GM21576 (cell line): ENCODE results near the gene STK32B.
"Not testable (repeated sequence)": the region's sequence is repeated elsewhere in the genome, so short reads cannot be mapped to it uniquely, and the experiment has no call there.

ENCODE experiments used
- ATAC-seq: cut with Tn5 transposase; IDR thresholded peaks from one replicate; pipeline ENCODE4 v1.9.1; 2021; ENCODE audit warnings: mild to moderate bottlenecking, moderate library complexity; ENCODE audit not compliant: unreplicated experiment

STK32B gene

DNA sequence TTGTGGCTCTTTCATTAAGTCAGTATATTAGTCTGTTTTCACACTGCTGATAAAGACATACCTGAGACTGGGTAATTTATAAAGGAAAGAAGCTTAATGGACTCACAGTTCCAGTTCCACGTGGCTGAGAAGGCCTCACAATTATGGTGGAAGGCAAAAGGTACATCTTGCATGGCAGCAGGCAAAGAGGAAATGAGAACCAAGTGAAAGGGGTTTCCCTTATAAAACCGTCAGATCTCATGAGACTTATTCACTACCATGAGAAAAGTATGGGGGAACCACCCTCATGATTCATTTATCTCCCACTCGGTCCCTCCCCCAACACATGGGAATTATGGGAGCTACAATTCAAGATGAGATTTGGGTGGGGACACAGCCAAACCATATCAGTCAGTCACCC, 15.7 kb downstream of the STK32B start:
- ATAC-seq: not testable (repeated sequence)

DNA sequence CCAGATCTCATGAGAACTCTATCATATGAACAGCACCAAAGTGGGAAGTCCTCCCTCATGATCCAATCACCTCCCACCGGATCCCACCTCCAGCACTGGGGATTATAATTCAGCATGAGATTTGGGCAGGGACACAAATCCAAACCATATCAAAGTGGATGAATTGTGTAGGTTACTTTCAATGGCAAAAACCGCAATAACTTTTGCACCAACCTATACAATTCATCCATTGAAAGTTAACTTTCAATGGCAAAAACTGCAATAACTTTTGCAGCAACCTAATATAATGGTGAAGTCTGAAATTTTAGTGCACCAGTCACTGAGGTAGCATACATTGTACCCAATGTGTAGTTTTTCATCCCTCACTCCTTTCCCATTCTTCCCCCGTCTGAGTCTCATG, 16.6 kb downstream of the STK32B start:
- no peak for ATAC-seq

DNA sequence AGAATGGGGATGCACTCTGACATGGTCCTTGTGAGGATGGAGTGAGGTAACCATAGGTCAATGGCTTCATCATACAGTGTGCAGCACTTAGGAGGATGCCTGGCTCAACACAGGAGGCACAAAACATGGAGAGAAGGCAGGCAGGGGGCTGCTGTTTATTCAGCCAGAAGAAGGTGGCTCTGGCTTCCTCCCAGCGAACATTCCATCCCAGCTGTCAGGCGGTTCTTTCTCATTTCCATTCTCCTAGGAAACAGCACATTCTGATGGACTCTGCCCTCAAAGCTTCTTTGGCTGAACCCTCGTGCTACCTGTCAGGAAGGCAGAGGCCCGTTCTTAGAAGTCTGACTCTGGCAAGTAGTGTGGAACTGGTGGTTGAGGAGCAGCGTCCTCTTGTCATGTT, 18.6 kb downstream of the STK32B start:
- no peak for ATAC-seq

DNA sequence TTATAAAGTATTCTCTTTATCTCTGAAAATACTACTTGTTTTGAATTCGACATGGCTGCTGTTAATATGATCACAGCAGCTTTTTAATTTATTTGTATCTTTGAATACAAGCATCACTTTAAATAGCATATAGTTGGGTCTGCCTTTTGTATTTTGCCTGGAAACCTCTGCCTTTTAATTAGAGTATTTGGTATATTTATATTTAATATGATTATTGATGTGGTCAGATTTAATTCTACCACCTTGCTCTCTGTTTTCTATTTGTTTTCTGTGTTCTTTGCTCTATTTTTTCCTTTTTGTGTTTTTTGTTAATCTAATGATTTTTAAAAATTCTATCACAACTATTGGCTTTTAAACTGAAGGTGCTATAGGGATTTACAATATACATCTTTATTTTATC, 21.7 kb downstream of the STK32B start:
- ATAC-seq: no peak

GRCh38 chr4:5078009-5078408, 26.7 kb downstream of the STK32B start:
- ATAC-seq: no peak

GRCh38 chr4:5079581-5079980, 28.3 kb downstream of the STK32B start:
- no peak for ATAC-seq

- ATAC-seq: no peak
Measured at GRCh38 chr4:5081441-5081999, 30.2 kb downstream of the STK32B start.

- ATAC-seq: no peak
Measured at GRCh38 chr4:5082376-5082775, 31.1 kb downstream of the STK32B start.

DNA sequence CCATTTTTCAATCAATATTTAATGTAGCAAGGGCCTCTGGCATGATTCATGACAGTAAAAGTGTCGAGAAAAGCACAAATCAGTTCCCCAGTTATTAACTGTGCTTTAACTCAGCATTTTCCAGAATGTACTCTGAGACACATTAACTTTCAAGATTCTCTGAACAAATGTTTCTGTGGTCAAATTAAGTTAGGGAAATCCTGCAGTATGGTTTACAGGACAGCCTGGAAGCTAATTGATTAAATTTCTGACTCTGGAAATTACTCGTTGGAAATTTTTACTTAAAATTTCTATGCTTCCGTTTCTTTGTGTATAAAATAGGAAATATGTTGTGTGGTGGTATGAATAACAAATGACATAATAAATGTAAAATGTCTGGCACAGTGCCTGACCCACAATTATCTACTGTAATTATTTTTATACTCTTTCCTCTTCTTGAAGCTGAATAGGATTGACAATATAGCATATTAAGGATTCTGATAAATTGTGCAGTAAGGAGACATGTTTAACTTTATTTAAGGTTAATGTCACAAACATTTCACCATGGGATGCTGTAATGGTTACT, 33.7 kb downstream of the STK32B start:
- ATAC-seq: no peak

DNA sequence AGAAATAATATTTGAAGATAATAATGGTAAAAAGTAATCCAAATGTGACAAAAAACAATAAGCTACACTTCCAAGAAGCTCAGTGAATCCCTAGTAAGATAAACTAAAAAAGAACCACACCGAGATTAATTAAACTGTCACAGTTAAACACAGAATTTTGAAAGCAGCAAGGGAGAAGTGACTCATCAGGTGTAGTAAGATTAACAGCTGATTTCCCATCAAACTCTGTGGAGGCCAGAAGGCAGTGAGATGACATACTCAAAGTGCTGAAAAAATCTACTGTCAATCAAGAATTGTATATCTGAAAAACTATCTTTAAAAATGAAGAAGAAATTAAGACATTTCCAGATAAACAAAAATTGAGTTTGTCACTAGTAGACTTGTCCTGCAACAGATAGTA, 35.3 kb downstream of the STK32B start:
- ATAC-seq: no peak

DNA sequence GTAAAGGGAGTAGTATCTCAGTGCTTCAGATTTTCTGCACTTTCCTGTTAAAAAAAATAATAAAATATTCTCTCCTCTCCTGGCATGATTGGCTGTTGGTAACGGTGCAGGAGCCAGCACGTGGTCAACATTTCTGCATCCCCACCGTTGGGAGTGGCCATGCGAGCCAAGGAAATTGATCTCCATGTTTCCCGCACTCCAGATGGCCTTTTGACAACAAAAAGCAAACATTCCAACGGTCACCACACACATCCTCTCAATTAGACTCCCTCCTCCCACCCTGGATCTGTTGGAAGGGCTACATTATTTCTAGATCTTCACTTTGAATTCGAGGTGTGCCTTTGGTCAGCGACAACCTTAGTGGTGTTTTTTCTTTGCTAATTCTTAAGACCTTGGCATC, 45.0 kb downstream of the STK32B start:
- ATAC-seq: no peak

- no peak for ATAC-seq
Measured at GRCh38 chr4:5098176-5098575, 46.9 kb downstream of the STK32B start.

GRCh38 chr4:5100336-5100735, 49.1 kb downstream of the STK32B start:
- ATAC-seq: no peak

DNA sequence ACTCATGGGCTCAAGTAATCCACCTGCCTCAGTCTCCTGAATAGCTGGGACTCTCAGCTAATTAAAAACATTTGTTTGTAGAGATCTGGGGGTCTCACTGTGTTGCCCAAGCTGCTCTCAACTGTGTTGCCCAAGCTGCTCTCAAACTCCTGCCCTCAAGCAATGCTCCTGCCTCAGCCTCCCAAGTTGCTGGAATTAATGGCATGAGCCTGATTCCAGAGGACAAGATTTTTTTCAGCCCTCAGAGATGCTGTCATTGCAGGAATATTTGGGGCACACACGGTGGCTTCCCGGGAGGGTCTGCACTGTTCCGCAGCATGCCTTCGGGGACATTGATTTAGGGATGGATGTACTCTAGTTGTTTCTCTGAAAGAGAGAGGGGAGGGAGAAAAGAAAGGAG, 49.7 kb downstream of the STK32B start:
- no peak for ATAC-seq

- no peak for ATAC-seq
Measured at GRCh38 chr4:5101571-5101970, 50.3 kb downstream of the STK32B start.

DNA sequence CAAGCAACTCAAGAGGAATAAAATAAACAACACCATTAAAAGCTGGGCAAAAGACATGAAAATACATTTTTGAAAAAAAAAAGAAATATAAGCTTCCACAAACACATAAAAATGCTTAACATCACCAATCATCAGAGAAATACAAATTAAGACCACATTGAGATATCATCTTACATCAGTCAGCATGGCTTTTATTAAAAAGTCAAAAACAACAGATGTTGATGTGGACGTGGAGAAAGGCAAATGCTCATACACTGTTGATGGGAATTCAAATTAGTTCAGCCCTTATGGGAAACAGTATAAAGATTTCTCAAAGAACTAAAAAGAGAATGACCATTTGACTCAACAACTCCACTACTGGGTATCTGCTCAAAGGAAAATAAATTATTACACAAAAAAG, 59.6 kb downstream of the STK32B start:
- ATAC-seq: no peak

DNA sequence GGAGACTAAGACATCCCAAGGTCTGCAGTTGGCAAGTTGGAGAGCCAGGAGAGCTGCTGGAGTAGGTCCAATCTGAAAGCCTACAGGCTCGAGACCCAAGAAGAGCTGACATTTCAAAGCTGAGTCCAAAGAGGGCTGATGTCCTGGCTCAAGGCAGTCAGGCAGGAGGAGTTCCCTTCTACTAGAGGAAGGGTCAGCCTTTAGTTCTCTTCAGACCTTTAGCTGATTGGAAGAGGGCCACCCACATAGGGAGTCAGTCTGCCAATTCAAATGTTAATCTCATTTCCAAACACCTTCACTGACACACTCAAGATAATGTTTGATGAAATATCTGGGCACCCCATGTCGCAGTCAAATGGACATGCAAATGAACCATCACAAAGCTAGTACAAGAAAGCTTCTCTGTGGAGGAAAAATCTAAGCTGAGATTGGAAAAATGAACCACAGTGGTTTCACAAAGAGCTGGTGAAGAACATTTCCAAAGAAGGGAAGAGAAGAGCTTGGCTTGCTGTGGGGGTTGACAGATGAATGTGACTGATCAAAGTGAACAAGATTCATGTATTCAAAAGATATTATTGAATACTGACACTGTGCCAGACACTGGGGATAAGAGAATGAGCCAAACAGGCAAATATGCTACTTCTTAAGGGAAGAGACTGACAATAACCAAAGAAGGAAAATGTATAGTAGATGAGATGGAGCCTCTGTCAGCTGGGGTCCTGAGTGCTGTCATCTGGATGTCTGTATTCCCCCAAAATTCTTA, 61.2 kb downstream of the STK32B start:
- no peak for ATAC-seq

- no peak for ATAC-seq
Measured at GRCh38 chr4:5114950-5115349, 63.7 kb downstream of the STK32B start.

GRCh38 chr4:5118091-5118786, 67.0 kb downstream of the STK32B start:
- ATAC-seq: no peak

DNA sequence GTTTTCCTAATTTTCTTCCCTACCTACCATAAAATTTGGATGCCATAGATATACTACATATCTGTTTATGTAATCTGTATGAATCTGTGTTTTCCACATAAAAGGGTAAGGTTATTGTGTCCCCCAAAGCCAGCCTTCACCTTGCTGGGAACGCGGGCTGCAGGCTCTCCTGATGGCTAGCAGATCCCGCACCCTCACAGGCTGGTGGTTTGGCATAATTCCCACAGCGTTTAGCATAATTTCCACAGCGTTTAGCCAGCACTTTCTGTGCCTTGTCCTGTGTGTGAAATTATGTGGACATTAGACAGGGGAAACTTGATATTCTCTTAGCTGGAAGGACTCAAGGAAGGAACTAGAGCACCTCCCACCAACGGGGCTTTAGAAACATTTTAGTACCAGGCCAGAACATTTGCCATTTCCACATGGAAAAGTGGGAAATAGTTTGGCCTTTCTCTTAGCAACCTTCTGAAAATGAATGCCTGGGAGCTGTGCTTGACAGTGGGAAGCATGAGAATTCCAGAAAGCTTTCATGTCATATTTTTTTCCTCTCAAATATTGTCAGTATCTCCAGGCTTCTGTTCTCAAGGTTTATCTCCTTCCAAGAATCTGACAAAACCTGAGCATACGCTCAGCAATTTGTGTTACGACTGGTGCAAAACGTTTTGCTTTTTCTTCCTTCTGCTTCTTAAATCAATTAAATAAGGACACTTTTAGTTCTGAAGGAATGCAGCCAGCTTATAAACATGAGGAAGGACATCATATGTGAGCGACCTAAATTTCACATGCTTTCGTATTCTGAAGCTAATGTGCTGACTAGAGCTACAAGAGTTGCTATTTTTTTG, 67.9 kb downstream of the STK32B start:
- no peak for ATAC-seq

GRCh38 chr4:5120067-5120466, 68.8 kb downstream of the STK32B start:
- no peak for ATAC-seq
